Erythroblast (primary cell): Measurements from ENCODE around the gene ARHGAP40.

Source experiments
- GATA1 ChIP-seq: IDR thresholded peaks from 2 replicates; pipeline ENCODE4 v1.6.1; 2011; ENCODE audit warnings: low read depth, mild to moderate bottlenecking, control low read depth, low read length, moderate library complexity
- POLR2A ChIP-seq: IDR thresholded peaks from 2 replicates; pipeline ENCODE4 v1.6.1; 2011; ENCODE audit warnings: mild to moderate bottlenecking, low read length

DNA sequence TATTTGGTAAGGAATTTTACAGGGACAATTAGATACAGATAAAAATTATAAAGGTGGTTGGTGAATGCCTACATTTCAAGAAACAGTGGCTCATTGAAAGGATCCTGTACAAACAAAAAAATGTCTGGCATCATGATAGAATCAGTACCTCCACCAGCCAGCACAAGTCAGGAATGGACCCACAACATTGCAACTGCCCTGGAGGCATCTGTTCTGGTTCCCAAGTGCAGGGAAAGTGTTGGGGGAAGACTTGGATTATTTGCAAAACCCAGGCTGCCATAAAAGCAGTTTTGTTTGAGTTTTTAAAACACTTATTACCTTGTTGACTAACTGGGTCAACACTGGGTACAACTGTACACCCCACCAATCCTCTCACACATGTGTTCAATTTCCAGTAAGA, 24.3 kb downstream of the ARHGAP40 start:
- TF ChIP-seq POLR2A (no peak), GATA1 (no peak)
